ENCODE data around the gene SEPTIN6. TPM values are rescaled to one million over a fixed set of nuclear protein-coding genes. Genes with fewer than 3 reads are reported as not detected.

SEPTIN6 gene
- total and polyA plus RNA-seq, 2 of the 8 experiments (the other 6 are each of a cell fraction or from before 2014, with no cell fraction given), result 31.0 to 42.6 TPM

DNA sequence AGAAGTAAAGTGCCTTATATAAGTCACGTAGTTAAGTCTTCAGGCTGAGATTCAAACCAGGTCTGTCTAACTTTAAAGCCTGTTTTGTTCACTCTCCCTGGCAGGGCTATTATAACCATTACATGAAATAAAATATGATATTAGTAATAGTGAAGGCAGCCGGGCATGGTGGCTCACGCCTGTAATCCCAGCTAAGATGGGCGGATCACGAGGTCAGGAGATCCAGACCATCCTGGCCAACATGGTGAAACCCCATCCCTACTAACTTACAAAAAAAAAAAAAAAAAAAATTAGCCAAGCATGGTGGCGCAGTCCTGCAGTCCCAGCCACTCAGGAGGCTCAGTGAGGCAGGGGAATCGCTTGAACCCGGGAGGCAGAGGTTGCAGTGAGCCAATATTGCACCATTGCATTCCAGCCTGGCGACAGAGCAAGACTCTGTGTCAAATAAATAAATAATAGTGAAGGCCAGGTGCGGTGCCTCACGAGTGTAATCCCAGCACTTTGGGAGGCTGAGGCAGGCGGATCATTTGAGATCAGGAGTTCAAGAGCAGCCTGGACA is 43.3 kb upstream of the SEPTIN6 start:
- WGBS, 2 experiments (ENCODE audit: extremely low coverage in 1 of 2, insufficient coverage in 1 of 2, insufficient read length in 1 of 2, insufficient replicate concordance in 2 of 2, low coverage in 1 of 2, low lambda C conversion rate in 2 of 2, missing lambda C conversion rate in 1 of 2), result 96% methylated on average over 11 of the region's 12 CpGs; no CpG with 5 or more reads in 1 of the 2 experiments
- no peak overlapping the region for H2BK12ac ChIP-seq (ENCODE audit: low read depth, low read length)
- H2AFZ ChIP-seq (ENCODE audit: low read length), result no peak overlapping the region
- no peaks in the 10 kb centered on the region for H3K36me3 ChIP-seq (ENCODE audit: control insufficient read depth in 2 of 4, insufficient read depth in 4 of 4, low read length in 3 of 4)
- H4K91ac ChIP-seq (replicated peaks; ENCODE audit: insufficient read length, low read length), result no peak overlapping the region
- no peak overlapping the region for H3K4me3 ChIP-seq (ENCODE audit: extremely low read depth in 1 of 4, insufficient read depth in 2 of 4, low read depth in 3 of 4, low read length in 4 of 4)
- no peak overlapping the region for H3K56ac ChIP-seq (replicated peaks; ENCODE audit: insufficient read length, low read depth, low read length)
- H2BK15ac ChIP-seq (ENCODE audit: low read length), result no peak overlapping the region
- H2BK20ac ChIP-seq (ENCODE audit: low read length), result no peak overlapping the region
- H3K9me3 ChIP-seq (ENCODE audit: insufficient read depth in 2 of 2, low read depth in 1 of 2, low read length in 1 of 2), result no peaks in the 10 kb centered on the region
- no peak overlapping the region for H4K8ac ChIP-seq (ENCODE audit: extremely low read depth, insufficient read depth, low read length)
- no peaks in the 10 kb centered on the region for H3K79me2 ChIP-seq (ENCODE audit: control insufficient read depth in 1 of 2, insufficient read depth in 2 of 2, low read length in 2 of 2)
- no peaks in the 10 kb centered on the region for H3K27me3 ChIP-seq (replicated peaks in 1 of 4; ENCODE audit: control insufficient read depth in 3 of 4, extremely low read depth in 1 of 4, insufficient read depth in 3 of 4, low read length in 3 of 4)
- CTCF ChIA-PET (ENCODE audit: partially characterized antibody), result interaction anchor here (0.6 to 1.8 kb wide), 9 partner anchors 9 to 149 kb away, joined by 3 to 6 read pairs (median 3); no protein-coding TSS in a partner anchor
- H4K5ac ChIP-seq (ENCODE audit: insufficient read length, low read depth, low read length), result no peak overlapping the region
- H3K23me2 ChIP-seq (ENCODE audit: low read depth, low read length), result no peaks in the 10 kb centered on the region
- H2BK120ac ChIP-seq (replicated peaks; ENCODE audit: low read depth, low read length), result no peak overlapping the region
- TF ChIP-seq CHD1 (IDR thresholded peaks at IDR 0.05; ENCODE audit: low read depth, low read length) (no peak), EGR1 (IDR thresholded peaks at IDR 0.05; ENCODE audit: borderline replicate concordance, low read depth, low read length) (no peak), ASH2L (IDR thresholded peaks at IDR 0.05; ENCODE audit: low read length) (no peak), RBBP5 (IDR thresholded peaks at IDR 0.05; ENCODE audit: borderline replicate concordance, low read depth, low read length) (no peak), MAFK (IDR thresholded peaks at IDR 0.05; ENCODE audit: low read depth, low read length) (no peak)
- TF ChIP-seq, protein P1, sequence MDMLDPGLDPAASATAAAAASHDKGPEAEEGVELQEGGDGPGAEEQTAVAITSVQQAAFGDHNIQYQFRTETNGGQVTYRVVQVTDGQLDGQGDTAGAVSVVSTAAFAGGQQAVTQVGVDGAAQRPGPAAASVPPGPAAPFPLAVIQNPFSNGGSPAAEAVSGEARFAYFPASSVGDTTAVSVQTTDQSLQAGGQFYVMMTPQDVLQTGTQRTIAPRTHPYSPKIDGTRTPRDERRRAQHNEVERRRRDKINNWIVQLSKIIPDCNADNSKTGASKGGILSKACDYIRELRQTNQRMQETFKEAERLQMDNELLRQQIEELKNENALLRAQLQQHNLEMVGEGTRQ (IDR thresholded peaks at IDR 0.05; ENCODE audit: low read length), result no peak
- POLR2A ChIA-PET (ENCODE audit: partially characterized antibody), result interaction anchor here (1.0 kb wide), 1 partner anchor 21 kb away, joined by 4 read pairs; no protein-coding TSS in a partner anchor
- H3K14ac ChIP-seq (ENCODE audit: insufficient read length), result no peak overlapping the region
- H3K4me2 ChIP-seq (ENCODE audit: insufficient read depth in 1 of 2, low read depth in 2 of 2, low read length in 2 of 2), result no peak overlapping the region
- H3K27ac ChIP-seq (ENCODE audit: low read depth, low read length), result no peak overlapping the region
- no peak overlapping the region for H3K4ac ChIP-seq (replicated peaks; ENCODE audit: insufficient read length, low read depth, low read length)
- no peaks in the 10 kb centered on the region for H3K79me1 ChIP-seq (ENCODE audit: low read depth, low read length)
- no peak overlapping the region for H3K18ac ChIP-seq (ENCODE audit: extremely low read depth, low read length)
- H3K23ac ChIP-seq (ENCODE audit: insufficient read length), result no peak overlapping the region
- H2AK5ac ChIP-seq (ENCODE audit: low read depth, low read length), result no peak overlapping the region
- H2BK5ac ChIP-seq (ENCODE audit: low read depth, low read length), result no peak overlapping the region
- DNase-seq (ENCODE audit: low read depth in 1 of 2, low spot score in 2 of 2) (no peak), FAIRE-seq (no peak)
- no peaks in the 10 kb centered on the region for H3K4me1 ChIP-seq (replicated peaks in 1 of 4; ENCODE audit: control insufficient read depth in 3 of 4, insufficient read depth in 4 of 4, low read length in 3 of 4)
- no peak overlapping the region for H3K9ac ChIP-seq (replicated peaks in 1 of 4; ENCODE audit: extremely low read depth in 1 of 4, low read depth in 3 of 4, low read length in 3 of 4)
- H4K20me1 ChIP-seq (replicated peaks in 1 of 2; ENCODE audit: control insufficient read depth in 1 of 2, insufficient read depth in 2 of 2, low read length in 2 of 2), result no peaks in the 10 kb centered on the region
